Measurements from ENCODE around the gene SOX15. TPM values are rescaled to one million over a fixed set of nuclear protein-coding genes. Genes with fewer than 3 reads are reported as not detected.
A peak's percentile ranks its signal among the peaks of the same experiment; 100 is the strongest.

Gene SOX15
- total RNA-seq (1.4 TPM), polyA plus RNA-seq (ENCODE audit: insufficient read depth in 1 of 8, insufficient read length in 8 of 8, low replicate concordance in 1 of 8) (1 to 10 TPM; 1.6 to 4.1 (median 2.0) TPM)
- long read RNA-seq, donor 1, partial matches to known transcripts: 0 of 2 reads
- long read RNA-seq, donor 1, other reads (novel, unspliced or antisense): 0 of 2 reads
- long read RNA-seq, donor 2: 0 reads
- long read RNA-seq, donor 3, partial matches to known transcripts: 0 of 2 reads
- long read RNA-seq, donor 3, other reads (novel, unspliced or antisense): 0 of 2 reads
- long read RNA-seq, donor 4, partial matches to known transcripts: 0 of 1 reads
- long read RNA-seq, donor 4, other reads (novel, unspliced or antisense): 0 of 1 reads
- long read RNA-seq, donor 5, transcript SOX15-201 (2 exons, 1,396 nt): major isoform, 8 of 9 reads
- long read RNA-seq, donor 5, partial matches to known transcripts: 0 of 9 reads
- long read RNA-seq, donor 5, other reads (novel, unspliced or antisense): 0 of 9 reads
- long read RNA-seq, donor 6, partial matches to known transcripts: 0 of 2 reads
- long read RNA-seq, donor 6, other reads (novel, unspliced or antisense): 0 of 2 reads
- long read RNA-seq, donor 7, partial matches to known transcripts: 0 of 1 reads
- long read RNA-seq, donor 7, other reads (novel, unspliced or antisense): 0 of 1 reads
- long read RNA-seq, donor 8, partial matches to known transcripts: 0 of 4 reads
- long read RNA-seq, donor 8, other reads (novel, unspliced or antisense): 0 of 4 reads
- long read RNA-seq, donor 9, partial matches to known transcripts: 0 of 3 reads
- long read RNA-seq, donor 9, other reads (novel, unspliced or antisense): 0 of 3 reads
- long read RNA-seq, donor 10, partial matches to known transcripts: 0 of 3 reads
- long read RNA-seq, donor 10, other reads (novel, unspliced or antisense): 0 of 3 reads
- long read RNA-seq, donor 11, partial matches to known transcripts: 0 of 2 reads
- long read RNA-seq, donor 11, other reads (novel, unspliced or antisense): 0 of 2 reads

GRCh38 chr17:7589891-7590691, at the start of gene SOX15:
SOX15 (minus strand) TSS chr17:7590094; CDS start chr17:7589676, 418 bp downstream.
- WGBS (ENCODE audit: insufficient coverage): 52% methylated on average over 12 of the region's 24 CpGs
- H3K9me3 ChIP-seq (replicated peaks; ENCODE audit: control insufficient read depth, low read depth, low read length): no peaks in the 10 kb centered on the region
- DNase-seq: peak; percentile 80
- H3K4me3 ChIP-seq (ENCODE audit: low read length): peak within 1 kb of the TSS; percentile 48
- peaks cover 46% of the 10 kb centered on the region for H3K4me1 ChIP-seq (ENCODE audit: control insufficient read depth, insufficient read depth, low read length)
- H3K27ac ChIP-seq (ENCODE audit: low read length): peak within 1 kb of the TSS; percentile 18
- peaks cover 63% of the 10 kb centered on the region for H3K36me3 ChIP-seq (ENCODE audit: control insufficient read depth, insufficient read depth, low read length)
- no peaks in the 10 kb centered on the region for H3K27me3 ChIP-seq (ENCODE audit: control insufficient read depth, insufficient read depth, low read length)

- Histone ChIP-seq H3K4me1 (ENCODE audit: control insufficient read depth, insufficient read depth, low read length) (peaks cover 4% of the 10 kb centered on the region), H3K27ac (ENCODE audit: low read length) (no peak overlapping the region), H3K4me3 (ENCODE audit: low read length) (no peak overlapping the region), H3K36me3 (ENCODE audit: control insufficient read depth, insufficient read depth, low read length) (no peaks in the 10 kb centered on the region), H3K27me3 (ENCODE audit: control insufficient read depth, insufficient read depth, low read length) (peaks cover 5% of the 10 kb centered on the region), H3K9me3 (replicated peaks; ENCODE audit: control insufficient read depth, low read depth, low read length) (no peaks in the 10 kb centered on the region)
- DNase-seq: no peak
- WGBS (ENCODE audit: insufficient coverage): 56% methylated on average over 4 of the region's 5 CpGs
Observed at GRCh38 chr17:7636163-7636562, 46.3 kb upstream of the SOX15 start.

- Histone ChIP-seq H3K4me3 (ENCODE audit: low read length) (no peak overlapping the region), H3K9me3 (replicated peaks; ENCODE audit: control insufficient read depth, low read depth, low read length) (no peaks in the 10 kb centered on the region), H3K4me1 (ENCODE audit: control insufficient read depth, insufficient read depth, low read length) (peaks cover 4% of the 10 kb centered on the region), H3K27me3 (ENCODE audit: control insufficient read depth, insufficient read depth, low read length) (peaks cover 5% of the 10 kb centered on the region), H3K27ac (ENCODE audit: low read length) (no peak overlapping the region), H3K36me3 (ENCODE audit: control insufficient read depth, insufficient read depth, low read length) (no peaks in the 10 kb centered on the region)
- 42% methylated on average over 2 of the region's 5 CpGs for whole genome bisulfite sequencing (ENCODE audit: insufficient coverage)
- peak; percentile 85 for DNase-seq
Observed at GRCh38 chr17:7634384-7634783, 44.5 kb upstream of the SOX15 start.

- DNase-seq: no peak
- Histone ChIP-seq H3K9me3 (replicated peaks; ENCODE audit: control insufficient read depth, low read depth, low read length) (no peaks in the 10 kb centered on the region), H3K27ac (ENCODE audit: low read length) (no peak overlapping the region), H3K27me3 (ENCODE audit: control insufficient read depth, insufficient read depth, low read length) (peaks cover 5% of the 10 kb centered on the region), H3K4me3 (ENCODE audit: low read length) (no peak overlapping the region), H3K36me3 (ENCODE audit: control insufficient read depth, insufficient read depth, low read length) (no peaks in the 10 kb centered on the region), H3K4me1 (ENCODE audit: control insufficient read depth, insufficient read depth, low read length) (peaks cover 5% of the 10 kb centered on the region)
- WGBS (ENCODE audit: insufficient coverage): no CpG with 5 or more reads among the region's 2 CpGs
Observed at GRCh38 chr17:7633093-7633492, 43.2 kb upstream of the SOX15 start.

- no peaks in the 10 kb centered on the region for H3K36me3 ChIP-seq (ENCODE audit: control insufficient read depth, insufficient read depth, low read length)
- H3K4me1 ChIP-seq (ENCODE audit: control insufficient read depth, insufficient read depth, low read length): peaks cover 8% of the 10 kb centered on the region
- no peak overlapping the region for H3K27ac ChIP-seq (ENCODE audit: low read length)
- H3K4me3 ChIP-seq (ENCODE audit: low read length): no peak overlapping the region
- H3K9me3 ChIP-seq (replicated peaks; ENCODE audit: control insufficient read depth, low read depth, low read length): no peaks in the 10 kb centered on the region
- WGBS (ENCODE audit: insufficient coverage): no CpG with 5 or more reads among the region's 6 CpGs
- DNase-seq: no peak
- peaks cover 5% of the 10 kb centered on the region for H3K27me3 ChIP-seq (ENCODE audit: control insufficient read depth, insufficient read depth, low read length)
Observed at GRCh38 chr17:7632492-7632894, 42.6 kb upstream of the SOX15 start.

- DNase-seq: no peak
Observed at GRCh38 chr17:7631398-7632380, 41.8 kb upstream of the SOX15 start.

GRCh38 chr17:7629939-7630571, 40.2 kb upstream of the SOX15 start, which contains the start of gene SHBG:
SHBG (plus strand) TSS chr17:7630135; CDS start chr17:7630173, 38 bp downstream.
- Histone ChIP-seq H3K27ac (ENCODE audit: low read length) (no peak within 1 kb of the TSS), H3K4me1 (ENCODE audit: control insufficient read depth, insufficient read depth, low read length) (peaks cover 18% of the 10 kb centered on the region), H3K9me3 (replicated peaks; ENCODE audit: control insufficient read depth, low read depth, low read length) (no peaks in the 10 kb centered on the region), H3K4me3 (ENCODE audit: low read length) (no peak within 1 kb of the TSS), H3K36me3 (ENCODE audit: control insufficient read depth, insufficient read depth, low read length) (peaks cover 6% of the 10 kb centered on the region), H3K27me3 (ENCODE audit: control insufficient read depth, insufficient read depth, low read length) (peaks cover 3% of the 10 kb centered on the region)
- DNase-seq: no peak
- 68% methylated on average over 10 of the region's 13 CpGs for WGBS (ENCODE audit: insufficient coverage)

More at GRCh38 chr17:7631398-7632380, 41.8 kb upstream of the SOX15 start:
- H3K27ac ChIP-seq (ENCODE audit: low read length): no peak overlapping the region
- H3K9me3 ChIP-seq (replicated peaks; ENCODE audit: control insufficient read depth, low read depth, low read length): no peaks in the 10 kb centered on the region
- no peak overlapping the region for H3K4me3 ChIP-seq (ENCODE audit: low read length)
- no peaks in the 10 kb centered on the region for H3K36me3 ChIP-seq (ENCODE audit: control insufficient read depth, insufficient read depth, low read length)
- 77% methylated on average over 11 of the region's 11 CpGs for whole genome bisulfite sequencing (ENCODE audit: insufficient coverage)
- H3K4me1 ChIP-seq (ENCODE audit: control insufficient read depth, insufficient read depth, low read length): peaks cover 12% of the 10 kb centered on the region
- peaks cover 5% of the 10 kb centered on the region for H3K27me3 ChIP-seq (ENCODE audit: control insufficient read depth, insufficient read depth, low read length)

- H3K27ac ChIP-seq (ENCODE audit: low read length): peak within 1 kb of the TSS; percentile 98
- peak within 1 kb of the TSS; percentile 87 for H3K4me3 ChIP-seq (ENCODE audit: low read length)
- no peaks in the 10 kb centered on the region for H3K9me3 ChIP-seq (replicated peaks; ENCODE audit: control insufficient read depth, low read depth, low read length)
- DNase-seq: peak; percentile 98
- H3K36me3 ChIP-seq (ENCODE audit: control insufficient read depth, insufficient read depth, low read length): peaks cover 6% of the 10 kb centered on the region
- WGBS (ENCODE audit: insufficient coverage): 0% methylated on average over 26 of the region's 54 CpGs
- H3K27me3 ChIP-seq (ENCODE audit: control insufficient read depth, insufficient read depth, low read length): no peaks in the 10 kb centered on the region
- H3K4me1 ChIP-seq (ENCODE audit: control insufficient read depth, insufficient read depth, low read length): peaks cover 14% of the 10 kb centered on the region
Observed at GRCh38 chr17:7627250-7628121, 37.6 kb upstream of the SOX15 start, which contains the start of gene SAT2. SAT2 (minus strand) TSS chr17:7627821; CDS start chr17:7627635, 186 bp downstream.
